Mammary epithelial cell (primary cell): ENCODE measurements around the gene CNPPD1.

ENCODE experiments used
- EZH2 ChIP-seq: IDR thresholded peaks from 2 replicates; pipeline ENCODE4 v1.6.1; 2012; ENCODE audit warnings: low read length, inconsistent platforms, borderline replicate concordance
- TF ChIP-seq, protein P1 (sequence below), 2 donors: IDR thresholded peaks in 1 of 2; conservative IDR thresholded peaks in 1 of 2; 2 replicates each; pipeline ENCODE4 v1.5.1; 2011 to 2012; ENCODE audit warnings: inconsistent platforms in 2 of 2, low read length in 2 of 2, mild to moderate bottlenecking in 2 of 2, control low read depth in 1 of 2, low read depth in 1 of 2; ENCODE audit not compliant: insufficient read depth in 1 of 2; ENCODE audit errors: extremely low read depth in 1 of 2

DNA sequence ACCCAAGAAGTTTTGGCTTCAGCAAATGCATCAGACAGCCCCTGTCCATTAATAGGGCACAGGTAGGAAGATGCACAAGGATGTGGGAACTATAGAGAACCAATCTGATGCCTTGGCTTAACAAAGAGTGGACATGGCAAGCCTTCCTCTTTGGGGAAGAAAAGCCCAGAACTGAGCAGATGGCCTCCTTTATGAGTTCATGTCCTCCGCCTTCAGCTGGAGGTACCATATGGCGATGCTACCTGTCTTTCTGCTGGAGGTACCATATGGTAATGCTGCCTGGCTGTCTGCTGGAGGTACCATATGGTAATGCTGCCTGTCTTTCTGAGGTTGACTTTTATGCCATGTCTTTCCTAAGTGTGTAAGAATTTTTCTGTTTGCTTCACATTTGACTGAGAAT, 7.4 kb upstream of the CNPPD1 start:
- TF ChIP-seq, protein P1, sequence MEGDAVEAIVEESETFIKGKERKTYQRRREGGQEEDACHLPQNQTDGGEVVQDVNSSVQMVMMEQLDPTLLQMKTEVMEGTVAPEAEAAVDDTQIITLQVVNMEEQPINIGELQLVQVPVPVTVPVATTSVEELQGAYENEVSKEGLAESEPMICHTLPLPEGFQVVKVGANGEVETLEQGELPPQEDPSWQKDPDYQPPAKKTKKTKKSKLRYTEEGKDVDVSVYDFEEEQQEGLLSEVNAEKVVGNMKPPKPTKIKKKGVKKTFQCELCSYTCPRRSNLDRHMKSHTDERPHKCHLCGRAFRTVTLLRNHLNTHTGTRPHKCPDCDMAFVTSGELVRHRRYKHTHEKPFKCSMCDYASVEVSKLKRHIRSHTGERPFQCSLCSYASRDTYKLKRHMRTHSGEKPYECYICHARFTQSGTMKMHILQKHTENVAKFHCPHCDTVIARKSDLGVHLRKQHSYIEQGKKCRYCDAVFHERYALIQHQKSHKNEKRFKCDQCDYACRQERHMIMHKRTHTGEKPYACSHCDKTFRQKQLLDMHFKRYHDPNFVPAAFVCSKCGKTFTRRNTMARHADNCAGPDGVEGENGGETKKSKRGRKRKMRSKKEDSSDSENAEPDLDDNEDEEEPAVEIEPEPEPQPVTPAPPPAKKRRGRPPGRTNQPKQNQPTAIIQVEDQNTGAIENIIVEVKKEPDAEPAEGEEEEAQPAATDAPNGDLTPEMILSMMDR (conservative IDR thresholded peaks at IDR 0.05 in 1 of 2, IDR thresholded peaks at IDR 0.05 in 1 of 2; ENCODE audit: extremely low read depth in 1 of 2, insufficient read depth in 1 of 2, low read depth in 1 of 2, low read length in 2 of 2) = no peak
- TF ChIP-seq EZH2 = no peak
